HL-60 (cell line): ENCODE measurements around the gene GPR146.

Experiments used
- DNase-seq, 2 experiments: peaks; one replicate each; pipeline ENCODE4 v3.0.0-alpha.2; 2010 to 2020; ENCODE audit warnings: low read depth in 1 of 2, low spot score in 1 of 2
- H3K27ac ChIP-seq: fragments of 250-450 bp; sonication (Bioruptor Pico); replicated peaks from 2 replicates; pipeline ENCODE4 v1.5.1; 2020; ENCODE audit warnings: mild to moderate bottlenecking, moderate library complexity
- H3K27me3 ChIP-seq: fragments of 250-450 bp; sonication (Bioruptor Pico); 2 replicates; pipeline ENCODE4 v1.5.1; 2021; ENCODE audit warnings: mild to moderate bottlenecking, moderate library complexity; ENCODE audit not compliant: insufficient read depth, poor library complexity, severe bottlenecking
- H3K4me3 ChIP-seq: replicated peaks from 2 replicates; pipeline ENCODE4 v1.5.1; 2011; ENCODE audit warnings: mild to moderate bottlenecking, control low read depth, low read length; ENCODE audit not compliant: insufficient read depth
- CTCF ChIP-seq: IDR thresholded peaks from one replicate; pipeline ENCODE4 v1.5.1; 2011; ENCODE audit warnings: low read length, control low read depth, inconsistent platforms; ENCODE audit not compliant: insufficient read depth
- GABPA ChIP-seq: IDR thresholded peaks from 2 replicates; pipeline ENCODE4 v1.6.1; 2012; ENCODE audit warnings: low read depth
- POLR2AphosphoS5 ChIP-seq: IDR thresholded peaks from 2 replicates; pipeline ENCODE4 v1.6.1; 2012; ENCODE audit warnings: low read depth
- REST ChIP-seq: IDR thresholded peaks from 2 replicates; pipeline ENCODE4 v1.6.1; 2012; ENCODE audit warnings: low read depth; ENCODE audit not compliant: insufficient replicate concordance
- SPI1 ChIP-seq: IDR thresholded peaks from 2 replicates; pipeline ENCODE4 v1.6.1; 2012; ENCODE audit warnings: low read depth, mild to moderate bottlenecking, borderline replicate concordance

The GPR146 gene

GRCh38 chr7:1076184-1077072, 32.1 kb downstream of the GPR146 start:
- TF ChIP-seq CTCF: no peak
- no peak for TF ChIP-seq POLR2AphosphoS5
- TF ChIP-seq REST: no peak
- no peak for TF ChIP-seq SPI1
- TF ChIP-seq GABPA: no peak
- Histone ChIP-seq H3K27me3 (no peaks in the 10 kb centered on the region), H3K4me3 (no peak overlapping the region), H3K27ac (no peak overlapping the region)
- no peak for DNase-seq

GRCh38 chr7:1078519-1078918, 34.2 kb downstream of the GPR146 start:
- no peak overlapping the region for H3K4me3 ChIP-seq
- H3K27me3 ChIP-seq: no peaks in the 10 kb centered on the region
- DNase-seq: no peak
- TF ChIP-seq CTCF: no peak
- no peak for TF ChIP-seq REST
- no peak for TF ChIP-seq POLR2AphosphoS5
- no peak overlapping the region for H3K27ac ChIP-seq

GRCh38 chr7:1078985-1079384, 34.6 kb downstream of the GPR146 start:
- H3K27ac ChIP-seq: no peak overlapping the region
- no peak overlapping the region for H3K4me3 ChIP-seq
- no peaks in the 10 kb centered on the region for H3K27me3 ChIP-seq
- DNase-seq: no peak
- TF ChIP-seq GABPA (no peak), SPI1 (no peak), REST (no peak), CTCF (no peak), POLR2AphosphoS5 (no peak)
